Panc1 (cell line): Measurements from ENCODE around the gene OFD1. TPM values are rescaled to one million over a fixed set of nuclear protein-coding genes. Genes with fewer than 3 reads are reported as not detected.
A peak's percentile ranks its signal among the peaks of the same experiment; 100 is the strongest.

Experiments used
- ATAC-seq: fragments of 200-7000 bp; cut with Tn5 transposase; 2 replicates; pipeline ENCODE4 v1.9.1; 2020; ENCODE audit warnings: mild to moderate bottlenecking, moderate library complexity
- BruUV-seq: library from RNA; stranded (reverse); fragments of 400-500 nt; replicated peaks from 2 replicates; lab custom pipeline; 2021; lab: Mats Ljungman, UMichigan
- CTCF ChIA-PET: fragments of 300-600 bp; sonication (Branson Sonifier 250); formaldehyde crosslinking; loops from one replicate; lab custom pipeline; 2022; ENCODE audit warnings: antibody characterized with exemption; lab: Charles Lee
- POLR2A ChIA-PET: fragments of 300-600 bp; sonication (Branson Sonifier 250); formaldehyde crosslinking; loops from one replicate; lab custom pipeline; 2022; ENCODE audit warnings: antibody characterized with exemption; lab: Charles Lee
- DNase-seq: peaks from one replicate; pipeline ENCODE4 v3.0.0-alpha.2; 2010; ENCODE audit warnings: low read depth, low spot score
- H3K27ac ChIP-seq: 2 replicates; pipeline ENCODE4 v1.5.1; 2011; ENCODE audit warnings: mild to moderate bottlenecking, low read length, inconsistent platforms
- H3K27me3 ChIP-seq: fragments of 200-500 bp; sonication (Bioruptor generic); 2 replicates; pipeline ENCODE4 v1.6.0; 2014; ENCODE audit warnings: low read length, inconsistent platforms; ENCODE audit not compliant: control insufficient read depth, insufficient read depth
- H3K36me3 ChIP-seq: fragments of 200-500 bp; sonication (Bioruptor generic); 2 replicates; pipeline ENCODE4 v1.5.1; 2014; ENCODE audit warnings: inconsistent platforms, mild to moderate bottlenecking, low read length, moderate library complexity; ENCODE audit not compliant: control insufficient read depth, insufficient read depth
- H3K4me1 ChIP-seq: 2 replicates; pipeline ENCODE4 v1.5.1; 2011; ENCODE audit warnings: inconsistent platforms, mild to moderate bottlenecking, low read length, moderate library complexity; ENCODE audit not compliant: control insufficient read depth, insufficient read depth
- H3K4me3 ChIP-seq, 2 experiments: 2 replicates each; pipeline ENCODE4 v1.5.1; 2011 to 2012; ENCODE audit warnings: low read depth in 2 of 2, low read length in 2 of 2, mild to moderate bottlenecking in 2 of 2, inconsistent platforms in 1 of 2, moderate library complexity in 1 of 2
- H3K9me3 ChIP-seq: fragments of 200-500 bp; sonication (Bioruptor generic); 2 replicates; pipeline ENCODE4 v1.5.1; 2014; ENCODE audit warnings: low read depth, mild to moderate bottlenecking, inconsistent platforms, low read length, moderate library complexity; ENCODE audit not compliant: control insufficient read depth, insufficient read depth
- CTCF ChIP-seq: fragments of 450-650 bp; IDR thresholded peaks from 2 replicates; pipeline ENCODE4 v1.5.1; 2017; ENCODE audit warnings: mild to moderate bottlenecking
- POLR2AphosphoS5 ChIP-seq: IDR thresholded peaks from 2 replicates; pipeline ENCODE4 v1.6.1; 2012; ENCODE audit warnings: mild to moderate bottlenecking, low read depth, low read length, moderate library complexity
- SIN3A ChIP-seq: IDR thresholded peaks from 2 replicates; pipeline ENCODE4 v1.6.1; 2012; ENCODE audit warnings: low read depth, mild to moderate bottlenecking, low read length, moderate library complexity, borderline replicate concordance; ENCODE audit not compliant: insufficient read depth
- TCF7L2 ChIP-seq: IDR thresholded peaks from 2 replicates; pipeline ENCODE4 v1.6.1; 2011; ENCODE audit warnings: mild to moderate bottlenecking, low read depth, low read length, inconsistent platforms
- in situ Hi-C: cut with HindIII; loops from 2 replicates; pipeline ENCODE4 v1.10.0; 2016; ENCODE audit warnings: low sequenced_read_pairs, low pct_unique_long_range_greater_than_20kb
- intact Hi-C: fragments of 100-400 bp; cut with micrococcal nuclease; formaldehyde crosslinking; loops from one replicate; pipeline ENCODE4 v1.10.0; 2022; ENCODE audit not compliant: unreplicated experiment
- total RNA-seq: library from RNA; stranded (reverse); gene quantifications from one replicate; pipeline ENCODE4 v1.2.1, GENCODE V29; 2021; ENCODE audit not compliant: unreplicated experiment
- TF ChIP-seq, protein P1 (sequence below), 2 experiments: IDR thresholded peaks; 2 replicates each; pipeline ENCODE4 v1.6.1; 2011 to 2012; ENCODE audit warnings: low read depth in 2 of 2, control low read depth in 1 of 2, low read length in 1 of 2, mild to moderate bottlenecking in 1 of 2, moderate library complexity in 1 of 2; ENCODE audit not compliant: insufficient read depth in 1 of 2

The OFD1 gene
- total RNA-seq, 1 experiment from 2014 or later: 22.8 TPM

GRCh38 chrX:13733506-13733905, 1.0 kb upstream of the OFD1 start:
- H3K27ac ChIP-seq: peak overlapping the region; percentile 75
- H3K4me3 ChIP-seq: peak overlapping the region; percentile 65 to 77
- no peaks in the 10 kb centered on the region for H3K27me3 ChIP-seq
- ATAC-seq (no peak), DNase-seq (no peak)
- intact Hi-C loops: no loop called here
- in situ Hi-C loops: no loop called here
- TF ChIP-seq CTCF (no peak), POLR2AphosphoS5 (no peak), SIN3A (no peak), TCF7L2 (no peak)
- TF ChIP-seq, protein P1, sequence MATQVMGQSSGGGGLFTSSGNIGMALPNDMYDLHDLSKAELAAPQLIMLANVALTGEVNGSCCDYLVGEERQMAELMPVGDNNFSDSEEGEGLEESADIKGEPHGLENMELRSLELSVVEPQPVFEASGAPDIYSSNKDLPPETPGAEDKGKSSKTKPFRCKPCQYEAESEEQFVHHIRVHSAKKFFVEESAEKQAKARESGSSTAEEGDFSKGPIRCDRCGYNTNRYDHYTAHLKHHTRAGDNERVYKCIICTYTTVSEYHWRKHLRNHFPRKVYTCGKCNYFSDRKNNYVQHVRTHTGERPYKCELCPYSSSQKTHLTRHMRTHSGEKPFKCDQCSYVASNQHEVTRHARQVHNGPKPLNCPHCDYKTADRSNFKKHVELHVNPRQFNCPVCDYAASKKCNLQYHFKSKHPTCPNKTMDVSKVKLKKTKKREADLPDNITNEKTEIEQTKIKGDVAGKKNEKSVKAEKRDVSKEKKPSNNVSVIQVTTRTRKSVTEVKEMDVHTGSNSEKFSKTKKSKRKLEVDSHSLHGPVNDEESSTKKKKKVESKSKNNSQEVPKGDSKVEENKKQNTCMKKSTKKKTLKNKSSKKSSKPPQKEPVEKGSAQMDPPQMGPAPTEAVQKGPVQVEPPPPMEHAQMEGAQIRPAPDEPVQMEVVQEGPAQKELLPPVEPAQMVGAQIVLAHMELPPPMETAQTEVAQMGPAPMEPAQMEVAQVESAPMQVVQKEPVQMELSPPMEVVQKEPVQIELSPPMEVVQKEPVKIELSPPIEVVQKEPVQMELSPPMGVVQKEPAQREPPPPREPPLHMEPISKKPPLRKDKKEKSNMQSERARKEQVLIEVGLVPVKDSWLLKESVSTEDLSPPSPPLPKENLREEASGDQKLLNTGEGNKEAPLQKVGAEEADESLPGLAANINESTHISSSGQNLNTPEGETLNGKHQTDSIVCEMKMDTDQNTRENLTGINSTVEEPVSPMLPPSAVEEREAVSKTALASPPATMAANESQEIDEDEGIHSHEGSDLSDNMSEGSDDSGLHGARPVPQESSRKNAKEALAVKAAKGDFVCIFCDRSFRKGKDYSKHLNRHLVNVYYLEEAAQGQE (IDR thresholded peaks at IDR 0.05; ENCODE audit: insufficient read depth in 1 of 2, low read depth in 2 of 2, low read length in 1 of 2): no peak
- H3K4me1 ChIP-seq: no peaks in the 10 kb centered on the region
- H3K36me3 ChIP-seq: no peaks in the 10 kb centered on the region; the same call in 1 of the 2 replicates
- H3K9me3 ChIP-seq: no peaks in the 10 kb centered on the region
- BruUV-seq: TSS peak; percentile 77
- ChIA-PET POLR2A (no interaction called here), CTCF (no interaction called here)

- no peak overlapping the region for H3K4me3 ChIP-seq
- peaks cover 2% of the 10 kb centered on the region; the same call in 1 of the 2 replicates for H3K36me3 ChIP-seq
- no peaks in the 10 kb centered on the region for H3K4me1 ChIP-seq
- DNase-seq (no peak), ATAC-seq (no peak)
- POLR2A ChIA-PET: no interaction called here
- CTCF ChIA-PET: no interaction called here
- no peak overlapping the region for H3K27ac ChIP-seq
- TF ChIP-seq, protein P1 (IDR thresholded peaks at IDR 0.05; ENCODE audit: insufficient read depth in 1 of 2, low read depth in 2 of 2, low read length in 1 of 2): no peak
- TF ChIP-seq TCF7L2 (no peak), POLR2AphosphoS5 (no peak)
- no peaks in the 10 kb centered on the region for H3K27me3 ChIP-seq
- BruUV-seq: no TSS peak
- H3K9me3 ChIP-seq: no peaks in the 10 kb centered on the region
- intact Hi-C loops (no loop called here), in situ Hi-C loops (no loop called here)
These were observed 7.1 kb downstream of the OFD1 start for GRCh38 chrX:13741695-13742094.
